Activated naive CD4-positive, alpha-beta T cell (primary cell): Measurements from ENCODE around the gene HVCN1.
"Not testable (repeated sequence)": the region's sequence is repeated elsewhere in the genome, so short reads cannot be mapped to it uniquely, and the experiment has no call there.

Experiments
- DNase-seq, 4 experiments: peaks; one replicate each; lab custom pipeline; 2025; lab: John Stamatoyannopoulos, UW

HVCN1 gene

GRCh38 chr12:110668480-110669192, 20.3 kb downstream of the HVCN1 start:
- no peak for DNase-seq

GRCh38 chr12:110667671-110668070, 21.2 kb downstream of the HVCN1 start:
- no peak for DNase-seq

GRCh38 chr12:110666892-110667291, 22.0 kb downstream of the HVCN1 start:
- DNase-seq, result no peak

- DNase-seq, result no peak
These were observed 27.5 kb downstream of the HVCN1 start for GRCh38 chr12:110661337-110661972.

- DNase-seq, result no peak
These were observed 30.0 kb downstream of the HVCN1 start for GRCh38 chr12:110658878-110659277.

GRCh38 chr12:110658242-110658641, 30.7 kb downstream of the HVCN1 start:
- DNase-seq, result no peak

- DNase-seq, result no peak
These were observed 31.2 kb downstream of the HVCN1 start for GRCh38 chr12:110657747-110658146.

GRCh38 chr12:110656071-110656655, 32.8 kb downstream of the HVCN1 start:
- no peak for DNase-seq

- DNase-seq, result not testable (repeated sequence)
These were observed 34.7 kb downstream of the HVCN1 start for GRCh38 chr12:110654238-110654637.

GRCh38 chr12:110649341-110649847, 39.5 kb downstream of the HVCN1 start:
- DNase-seq, result no peak

GRCh38 chr12:110647631-110648040, 41.3 kb downstream of the HVCN1 start:
- no peak for DNase-seq

GRCh38 chr12:110641521-110641920, 47.4 kb downstream of the HVCN1 start:
- no peak for DNase-seq

GRCh38 chr12:110640275-110641025, 48.5 kb downstream of the HVCN1 start:
- DNase-seq, result no peak

- DNase-seq, result no peak
These were observed 49.4 kb downstream of the HVCN1 start for GRCh38 chr12:110639336-110640141.

- no peak for DNase-seq
These were observed 50.1 kb downstream of the HVCN1 start for GRCh38 chr12:110638796-110639195.

- no peak for DNase-seq
These were observed 51.0 kb downstream of the HVCN1 start for GRCh38 chr12:110637869-110638441.

GRCh38 chr12:110636516-110636915, 52.4 kb downstream of the HVCN1 start:
- DNase-seq, result no peak

- DNase-seq, result no peak
These were observed 53.9 kb downstream of the HVCN1 start for GRCh38 chr12:110635055-110635454.

GRCh38 chr12:110627500-110628195, 61.3 kb downstream of the HVCN1 start:
- no peak for DNase-seq

- DNase-seq, result no peak
These were observed 66.3 kb downstream of the HVCN1 start for GRCh38 chr12:110622582-110622981.

- DNase-seq, result no peak
These were observed 69.4 kb downstream of the HVCN1 start for GRCh38 chr12:110619534-110619953.
